ENCODE measurements around the gene FEN1.

GRCh38 chr11:61769169-61769920, 23.4 kb upstream of the FEN1 start:
- TF ChIP-seq POLR2A (IDR thresholded peaks at IDR 0.05): no peak
- TF ChIP-seq, protein P1, sequence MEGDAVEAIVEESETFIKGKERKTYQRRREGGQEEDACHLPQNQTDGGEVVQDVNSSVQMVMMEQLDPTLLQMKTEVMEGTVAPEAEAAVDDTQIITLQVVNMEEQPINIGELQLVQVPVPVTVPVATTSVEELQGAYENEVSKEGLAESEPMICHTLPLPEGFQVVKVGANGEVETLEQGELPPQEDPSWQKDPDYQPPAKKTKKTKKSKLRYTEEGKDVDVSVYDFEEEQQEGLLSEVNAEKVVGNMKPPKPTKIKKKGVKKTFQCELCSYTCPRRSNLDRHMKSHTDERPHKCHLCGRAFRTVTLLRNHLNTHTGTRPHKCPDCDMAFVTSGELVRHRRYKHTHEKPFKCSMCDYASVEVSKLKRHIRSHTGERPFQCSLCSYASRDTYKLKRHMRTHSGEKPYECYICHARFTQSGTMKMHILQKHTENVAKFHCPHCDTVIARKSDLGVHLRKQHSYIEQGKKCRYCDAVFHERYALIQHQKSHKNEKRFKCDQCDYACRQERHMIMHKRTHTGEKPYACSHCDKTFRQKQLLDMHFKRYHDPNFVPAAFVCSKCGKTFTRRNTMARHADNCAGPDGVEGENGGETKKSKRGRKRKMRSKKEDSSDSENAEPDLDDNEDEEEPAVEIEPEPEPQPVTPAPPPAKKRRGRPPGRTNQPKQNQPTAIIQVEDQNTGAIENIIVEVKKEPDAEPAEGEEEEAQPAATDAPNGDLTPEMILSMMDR (IDR thresholded peaks at IDR 0.05): peak in 2 of 7 experiments; percentile 27 to 67

Measured in stomach (tissue), 4 donors.